ENCODE results near the gene CD58. TPM values are rescaled to one million over a fixed set of nuclear protein-coding genes. Genes with fewer than 3 reads are reported as not detected.
"Not testable (repeated sequence)": the region's sequence is repeated elsewhere in the genome, so short reads cannot be mapped to it uniquely, and the experiment has no call there.

CD58 gene
- total RNA-seq, 4 donors from 2014 or later, result 22.3 to 79.7 (median 24.4) TPM

DNA sequence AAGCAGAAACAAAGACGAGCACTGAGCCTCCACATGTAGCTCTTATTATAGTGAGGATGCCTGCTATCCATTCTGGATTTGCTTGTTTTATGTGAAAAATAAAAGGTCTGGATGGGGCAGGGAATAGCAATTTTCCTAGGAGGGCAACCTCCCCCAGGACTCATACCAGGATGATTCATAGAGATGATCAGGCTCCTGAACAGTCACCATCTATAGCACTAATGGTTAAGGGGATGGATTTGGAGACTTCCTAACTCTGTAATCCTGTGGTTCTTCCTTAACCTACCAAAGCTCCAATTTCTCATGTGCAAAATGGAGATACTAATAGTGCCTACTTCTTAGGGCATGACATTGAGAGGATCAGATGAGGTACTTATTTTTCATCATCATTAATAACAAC is 34.5 kb upstream of the CD58 start:
- H3K4me1 ChIP-seq, result no peaks in the 10 kb centered on the region
- TF ChIP-seq, protein P1, sequence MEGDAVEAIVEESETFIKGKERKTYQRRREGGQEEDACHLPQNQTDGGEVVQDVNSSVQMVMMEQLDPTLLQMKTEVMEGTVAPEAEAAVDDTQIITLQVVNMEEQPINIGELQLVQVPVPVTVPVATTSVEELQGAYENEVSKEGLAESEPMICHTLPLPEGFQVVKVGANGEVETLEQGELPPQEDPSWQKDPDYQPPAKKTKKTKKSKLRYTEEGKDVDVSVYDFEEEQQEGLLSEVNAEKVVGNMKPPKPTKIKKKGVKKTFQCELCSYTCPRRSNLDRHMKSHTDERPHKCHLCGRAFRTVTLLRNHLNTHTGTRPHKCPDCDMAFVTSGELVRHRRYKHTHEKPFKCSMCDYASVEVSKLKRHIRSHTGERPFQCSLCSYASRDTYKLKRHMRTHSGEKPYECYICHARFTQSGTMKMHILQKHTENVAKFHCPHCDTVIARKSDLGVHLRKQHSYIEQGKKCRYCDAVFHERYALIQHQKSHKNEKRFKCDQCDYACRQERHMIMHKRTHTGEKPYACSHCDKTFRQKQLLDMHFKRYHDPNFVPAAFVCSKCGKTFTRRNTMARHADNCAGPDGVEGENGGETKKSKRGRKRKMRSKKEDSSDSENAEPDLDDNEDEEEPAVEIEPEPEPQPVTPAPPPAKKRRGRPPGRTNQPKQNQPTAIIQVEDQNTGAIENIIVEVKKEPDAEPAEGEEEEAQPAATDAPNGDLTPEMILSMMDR (IDR thresholded peaks at IDR 0.05), result no peak
- TF ChIP-seq POLR2A (IDR thresholded peaks at IDR 0.05), result no peak
- no peak overlapping the region for H3K4me3 ChIP-seq
- intact Hi-C loops (cut with DNase I; ENCODE audit: low total_unique reads), result no loop called here
- H3K27me3 ChIP-seq, result no peaks in the 10 kb centered on the region
- H3K9me3 ChIP-seq, result no peaks in the 10 kb centered on the region
- no peak overlapping the region for H3K27ac ChIP-seq
- H3K36me3 ChIP-seq, result no peaks in the 10 kb centered on the region
- DNase-seq, result no peak

DNA sequence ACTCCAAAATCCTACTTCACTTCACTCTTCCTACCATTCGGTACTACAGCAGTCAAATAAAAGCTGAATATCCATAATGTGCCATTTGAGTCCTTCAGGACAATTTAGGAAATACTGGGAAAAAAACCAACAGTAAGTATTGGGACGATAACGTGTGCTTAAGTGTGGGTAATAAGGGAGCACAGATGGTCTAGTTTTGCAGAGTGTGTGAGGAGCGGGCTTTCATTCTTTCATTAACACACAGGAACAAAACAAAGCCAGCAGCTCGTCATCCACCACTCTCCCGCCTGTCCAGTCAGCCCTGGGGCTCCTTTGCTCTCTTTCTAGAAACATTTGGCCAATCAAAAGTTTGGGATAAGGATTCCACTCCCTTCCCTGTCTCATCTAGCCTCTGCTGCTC is 33.6 kb upstream of the CD58 start:
- H3K9me3 ChIP-seq; H3K27ac ChIP-seq; intact Hi-C loops (cut with DNase I; ENCODE audit: low total_unique reads); H3K36me3 ChIP-seq; H3K4me1 ChIP-seq; DNase-seq; H3K4me3 ChIP-seq; H3K27me3 ChIP-seq: not testable (repeated sequence)

DNA sequence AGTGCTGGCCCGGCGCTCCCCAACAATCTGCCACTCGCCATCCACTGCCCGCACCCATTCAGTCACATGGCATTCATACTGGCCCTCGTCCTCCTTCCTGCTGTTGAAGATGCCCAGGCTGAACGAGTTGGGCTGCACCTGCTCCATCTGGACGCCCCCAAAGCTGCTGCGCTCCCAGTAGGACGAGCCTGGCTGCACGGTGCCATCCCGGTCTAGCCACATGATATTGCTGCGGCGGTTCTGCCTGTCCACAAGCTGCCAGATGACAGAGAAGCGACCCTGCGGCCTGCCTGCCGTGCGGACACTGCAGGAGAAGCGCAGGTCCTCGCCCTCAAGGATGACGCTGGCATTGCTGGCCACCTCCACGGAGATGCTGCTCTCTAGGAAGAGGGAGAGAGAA is 32.8 kb upstream of the CD58 start:
- H3K9me3 ChIP-seq; DNase-seq; H3K36me3 ChIP-seq; H3K4me1 ChIP-seq; H3K27ac ChIP-seq; H3K27me3 ChIP-seq; intact Hi-C loops (cut with DNase I; ENCODE audit: low total_unique reads); H3K4me3 ChIP-seq: not testable (repeated sequence)

DNA sequence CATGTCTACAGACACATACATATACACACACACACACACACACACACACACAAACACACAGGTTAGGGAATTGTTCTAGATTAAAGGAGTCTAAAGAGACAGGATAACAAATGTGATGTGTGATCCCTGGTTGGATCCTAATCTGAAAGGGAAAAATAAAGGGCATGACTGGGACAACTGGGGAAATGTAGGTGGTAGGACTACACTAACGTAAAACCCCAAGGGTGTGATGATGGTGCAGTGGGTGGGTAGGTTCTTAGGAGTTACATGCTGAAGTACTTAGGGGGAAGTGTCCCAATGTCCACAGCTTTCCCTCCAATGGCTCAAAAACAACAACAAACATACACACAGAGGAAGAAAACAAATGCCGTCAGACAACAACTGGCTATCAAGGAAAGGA is 28.5 kb upstream of the CD58 start:
- intact Hi-C loops (cut with DNase I; ENCODE audit: low total_unique reads); H3K4me1 ChIP-seq; H3K36me3 ChIP-seq; DNase-seq; H3K4me3 ChIP-seq; H3K27me3 ChIP-seq; H3K9me3 ChIP-seq; H3K27ac ChIP-seq: not testable (repeated sequence)

DNA sequence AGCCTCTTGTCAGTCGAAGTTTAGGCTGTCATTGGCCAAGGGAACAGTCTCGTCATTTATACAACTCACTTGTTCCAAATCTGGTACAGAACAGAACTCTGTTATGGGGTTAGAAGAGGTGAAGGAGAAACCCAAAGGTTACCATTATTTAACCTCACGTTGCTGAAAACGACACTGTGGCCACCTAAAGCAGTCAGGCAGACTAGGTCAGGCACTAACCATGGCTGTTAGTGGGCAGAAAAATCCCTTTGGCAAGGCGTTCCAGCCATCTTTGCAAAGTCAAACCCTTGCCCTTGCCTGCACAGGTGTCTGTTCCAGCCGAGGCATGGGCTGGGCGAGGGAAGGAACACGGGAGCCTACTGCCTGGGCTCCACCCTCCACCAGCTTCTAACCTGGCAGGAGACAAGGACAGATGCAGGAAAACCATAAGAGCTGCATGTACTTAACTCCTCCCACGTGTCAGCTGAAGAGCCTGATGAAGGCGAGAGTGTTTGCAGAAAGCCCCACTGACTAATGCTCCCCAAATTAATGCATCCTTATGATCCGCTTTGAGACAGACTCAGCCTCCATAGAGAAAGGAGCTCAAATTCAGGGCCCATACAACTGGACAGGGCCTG is 27.7 kb upstream of the CD58 start:
- H3K36me3 ChIP-seq; intact Hi-C loops (cut with DNase I; ENCODE audit: low total_unique reads); H3K9me3 ChIP-seq; DNase-seq; H3K27me3 ChIP-seq; H3K4me1 ChIP-seq; H3K4me3 ChIP-seq; H3K27ac ChIP-seq: not testable (repeated sequence)

DNA sequence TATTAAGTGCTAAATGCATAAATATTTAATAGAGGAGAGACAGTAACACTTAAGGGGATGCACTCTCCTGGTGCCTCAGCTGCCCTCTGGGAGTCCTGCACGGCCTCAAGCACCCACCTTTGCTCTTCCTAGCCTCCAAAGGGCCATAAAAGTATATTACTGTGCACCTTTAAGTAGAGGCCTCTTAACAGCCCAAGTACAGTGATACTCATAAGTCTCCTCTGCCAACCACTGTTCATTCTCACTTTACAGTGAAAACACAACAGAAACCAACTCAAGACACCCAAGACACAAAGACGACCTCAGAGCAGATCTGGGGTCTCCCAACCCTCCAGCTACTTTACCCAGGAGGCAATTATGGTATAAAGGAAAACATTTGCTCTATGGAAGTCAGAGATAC is 26.6 kb upstream of the CD58 start:
- DNase-seq; H3K4me3 ChIP-seq; intact Hi-C loops (cut with DNase I; ENCODE audit: low total_unique reads); H3K9me3 ChIP-seq; H3K4me1 ChIP-seq; H3K27me3 ChIP-seq; H3K27ac ChIP-seq; H3K36me3 ChIP-seq: not testable (repeated sequence)

DNA sequence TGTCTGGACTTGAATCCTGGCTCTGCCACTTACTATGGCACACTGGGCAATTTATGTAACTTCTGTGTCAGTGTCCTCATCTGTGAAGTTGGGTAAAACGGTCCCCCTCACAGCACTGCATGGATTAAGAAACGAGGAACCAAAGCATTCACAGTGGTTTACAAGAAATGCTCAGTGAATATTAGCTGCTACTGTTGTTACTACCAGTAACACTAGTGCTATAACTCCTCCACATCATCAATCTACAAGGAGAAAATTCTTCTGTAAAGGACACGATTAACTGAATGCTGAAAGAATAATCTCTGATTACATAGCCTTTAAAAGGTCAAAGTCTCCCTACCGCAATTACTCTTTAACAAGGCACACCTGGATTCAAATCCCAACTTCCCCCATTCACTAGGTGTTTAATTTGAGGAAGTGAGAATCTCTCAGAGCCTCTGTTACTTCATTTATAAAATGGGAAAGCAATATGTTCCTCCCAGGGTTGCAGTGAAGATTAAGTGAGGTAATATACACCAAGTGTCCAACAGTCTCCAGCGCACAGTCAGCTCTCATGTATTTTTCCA is 26.0 kb upstream of the CD58 start:
- H3K4me3 ChIP-seq; H3K27me3 ChIP-seq; H3K36me3 ChIP-seq; intact Hi-C loops (cut with DNase I; ENCODE audit: low total_unique reads); H3K4me1 ChIP-seq; H3K9me3 ChIP-seq; DNase-seq; H3K27ac ChIP-seq: not testable (repeated sequence)

DNA sequence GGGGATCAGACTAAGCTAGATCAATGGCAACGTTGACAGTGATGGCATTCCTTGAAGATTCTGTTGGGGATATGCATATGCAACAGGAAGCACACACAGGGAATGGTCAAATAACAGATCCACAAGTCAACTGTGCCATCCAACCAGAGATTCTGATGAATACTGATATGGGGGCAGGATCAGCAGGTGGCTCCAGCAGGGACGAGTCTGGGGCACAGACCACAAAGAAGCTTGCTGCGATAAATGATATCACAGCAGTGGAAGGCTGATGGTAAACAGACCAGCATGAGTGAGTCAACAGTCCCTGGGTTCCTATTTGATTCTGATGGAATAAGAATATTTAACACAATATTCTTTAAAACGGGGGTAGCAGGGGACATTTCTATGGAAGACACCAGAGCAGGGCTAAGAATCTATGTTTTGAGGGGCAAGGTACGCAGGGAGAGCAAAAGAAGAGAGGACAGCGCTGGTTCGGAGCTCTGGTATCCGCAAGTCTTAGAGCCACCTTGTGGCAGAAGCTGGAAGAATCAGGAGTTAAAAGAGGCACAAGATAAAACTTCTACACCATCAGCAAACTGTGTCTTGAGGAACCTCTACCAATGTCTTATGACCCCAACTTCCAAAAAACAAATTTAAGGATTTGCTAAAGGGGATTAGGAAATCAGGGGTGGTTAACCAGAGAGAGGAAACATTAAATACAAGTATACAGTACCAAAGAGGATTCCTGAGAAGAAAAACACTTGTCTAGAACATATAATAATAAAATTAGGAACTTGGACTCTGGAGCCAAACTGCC is 25.3 kb upstream of the CD58 start:
- intact Hi-C loops (cut with DNase I; ENCODE audit: low total_unique reads); H3K36me3 ChIP-seq; H3K9me3 ChIP-seq; H3K27ac ChIP-seq; H3K4me1 ChIP-seq; H3K27me3 ChIP-seq; H3K4me3 ChIP-seq: not testable (repeated sequence)
- TF ChIP-seq, protein P1 (IDR thresholded peaks at IDR 0.05), result peak in 3 of 4 experiments; percentile 30 to 56 (median 42)
- peak in 1 of 2 donors; percentile 48 for DNase-seq

DNA sequence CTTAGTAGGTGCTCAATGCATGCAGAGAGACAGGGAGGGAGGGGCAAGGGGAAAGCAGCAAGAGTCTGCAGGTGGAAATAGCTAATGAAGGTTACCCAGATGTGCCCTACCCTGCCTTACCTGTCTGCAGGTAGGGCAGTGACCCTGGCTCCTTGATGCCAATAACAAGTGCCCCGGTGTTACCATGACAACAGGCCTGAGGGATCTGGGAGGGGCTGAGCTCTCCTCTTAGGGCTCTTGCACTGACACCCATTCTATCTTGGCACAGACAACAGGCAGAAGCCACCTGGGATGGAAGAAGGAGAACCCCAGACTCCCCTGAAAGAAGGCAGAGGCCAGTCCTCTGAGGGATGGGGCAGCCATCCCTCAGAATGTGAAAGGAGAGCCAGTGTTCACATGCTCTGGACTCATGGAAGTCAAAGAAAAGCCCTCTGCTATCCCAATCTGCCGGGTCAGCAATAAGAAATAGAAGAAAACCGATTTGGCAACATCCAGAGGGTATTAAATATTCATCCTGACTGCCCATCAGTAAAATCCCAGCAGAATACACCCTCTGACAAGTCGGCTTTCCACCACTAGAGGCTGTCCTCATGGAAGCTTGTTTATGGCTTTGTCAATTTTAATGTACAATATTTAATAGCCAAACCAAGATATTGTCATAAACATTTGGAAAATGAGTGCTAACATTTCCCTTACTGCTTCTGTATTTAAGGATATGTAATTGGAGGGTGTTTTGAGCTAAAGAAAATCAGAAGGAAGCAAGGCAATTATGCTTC is 24.4 kb upstream of the CD58 start:
- H3K9me3 ChIP-seq; H3K27ac ChIP-seq; DNase-seq; intact Hi-C loops (cut with DNase I; ENCODE audit: low total_unique reads); H3K27me3 ChIP-seq; H3K36me3 ChIP-seq; H3K4me1 ChIP-seq; H3K4me3 ChIP-seq: not testable (repeated sequence)

DNA sequence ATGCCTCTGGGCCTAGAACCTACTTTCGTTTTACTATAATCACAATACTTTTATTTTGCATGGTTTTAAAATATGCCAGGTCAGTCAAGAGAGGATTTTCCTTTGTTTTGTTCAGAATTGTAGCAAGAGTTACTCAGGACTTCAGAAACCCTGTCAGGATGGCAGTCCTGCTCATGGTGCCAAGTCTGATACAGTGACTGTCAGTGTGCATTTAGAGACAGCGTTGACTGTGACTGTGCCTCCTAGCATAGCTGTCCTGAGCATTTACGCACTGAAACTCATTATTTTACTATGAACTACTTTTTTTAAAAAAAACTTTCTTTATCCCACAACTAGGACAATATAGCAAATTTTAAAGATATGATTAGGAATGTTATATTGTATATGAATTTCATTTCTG is 23.2 kb upstream of the CD58 start:
- H3K9me3 ChIP-seq; H3K27ac ChIP-seq; H3K4me1 ChIP-seq; H3K4me3 ChIP-seq; H3K27me3 ChIP-seq; DNase-seq; intact Hi-C loops (cut with DNase I; ENCODE audit: low total_unique reads); H3K36me3 ChIP-seq: not testable (repeated sequence)

DNA sequence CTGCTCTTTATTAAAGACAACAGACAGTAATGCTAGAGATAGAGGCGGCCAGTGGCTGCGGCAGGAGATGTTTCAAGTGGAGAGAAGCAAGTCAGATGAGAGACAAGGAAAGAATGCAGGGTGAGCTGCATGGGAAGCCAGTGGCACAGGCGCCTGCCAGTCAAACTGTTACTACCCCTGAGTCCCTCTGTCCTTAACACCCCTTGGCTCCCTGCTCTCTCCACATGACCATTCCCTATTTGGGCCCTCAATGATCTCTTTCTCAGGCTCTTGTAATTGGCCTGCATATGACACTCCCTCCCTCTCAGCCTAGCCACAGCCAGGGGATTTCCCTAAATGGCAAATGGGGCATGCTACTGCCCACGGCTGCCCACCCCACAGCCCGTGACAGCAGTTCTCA is 22.6 kb upstream of the CD58 start:
- intact Hi-C loops (cut with DNase I; ENCODE audit: low total_unique reads); H3K4me1 ChIP-seq; DNase-seq; H3K27ac ChIP-seq; H3K36me3 ChIP-seq; H3K9me3 ChIP-seq; H3K4me3 ChIP-seq; H3K27me3 ChIP-seq: not testable (repeated sequence)
